IPS DF 4.7 (cell line): ENCODE results near the gene GATA6.

ENCODE experiments used
- DNase-seq: peaks from one replicate; pipeline ENCODE4 v3.0.0-alpha.2; 2013; ENCODE audit warnings: low spot score; ENCODE audit errors: extremely low read depth

Gene GATA6

DNA sequence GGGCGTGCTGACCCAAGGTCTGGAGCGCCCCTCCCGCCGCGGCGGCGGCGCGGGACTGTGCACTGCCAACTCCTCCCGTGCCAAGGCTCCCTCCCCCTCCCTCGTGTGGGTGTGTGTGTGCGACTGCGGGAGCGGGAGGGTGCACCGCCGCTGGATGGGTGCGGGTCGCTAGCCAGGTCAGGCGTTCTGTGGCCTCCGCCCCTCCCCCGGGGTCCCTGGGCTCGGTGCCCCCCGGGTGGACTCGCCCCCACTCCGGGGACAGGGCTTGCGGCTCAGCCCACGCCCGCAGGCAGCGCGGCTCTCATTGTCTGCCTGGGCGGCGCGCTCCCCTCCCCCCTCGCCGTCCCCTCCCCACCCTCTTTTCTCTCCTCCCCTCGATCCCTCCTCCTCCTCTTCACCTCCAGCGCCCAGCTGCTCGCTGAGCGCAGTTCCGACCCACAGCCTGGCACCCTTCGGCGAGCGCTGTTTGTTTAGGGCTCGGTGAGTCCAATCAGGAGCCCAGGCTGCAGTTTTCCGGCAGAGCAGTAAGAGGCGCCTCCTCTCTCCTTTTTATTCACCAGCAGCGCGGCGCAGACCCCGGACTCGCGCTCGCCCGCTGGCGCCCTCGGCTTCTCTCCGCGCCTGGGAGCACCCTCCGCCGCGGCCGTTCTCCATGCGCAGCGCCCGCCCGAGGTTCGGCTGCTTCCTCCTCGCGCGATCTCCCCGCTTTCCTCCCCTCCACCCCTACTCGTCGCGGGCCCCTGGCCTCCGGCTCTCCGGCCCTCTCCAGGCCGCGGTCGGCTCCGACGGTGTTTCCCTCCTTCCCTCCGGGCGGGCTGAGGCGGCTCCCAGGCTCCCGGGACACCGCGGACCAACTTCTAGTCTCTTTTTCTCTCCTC lies at the start of gene GATA6:
TSS of gene GATA6 (plus strand) at position 579 of the 878 bp plus-strand sequence. CDS start 1,556 bp downstream, outside the sequence.
- no peak for DNase-seq

DNA sequence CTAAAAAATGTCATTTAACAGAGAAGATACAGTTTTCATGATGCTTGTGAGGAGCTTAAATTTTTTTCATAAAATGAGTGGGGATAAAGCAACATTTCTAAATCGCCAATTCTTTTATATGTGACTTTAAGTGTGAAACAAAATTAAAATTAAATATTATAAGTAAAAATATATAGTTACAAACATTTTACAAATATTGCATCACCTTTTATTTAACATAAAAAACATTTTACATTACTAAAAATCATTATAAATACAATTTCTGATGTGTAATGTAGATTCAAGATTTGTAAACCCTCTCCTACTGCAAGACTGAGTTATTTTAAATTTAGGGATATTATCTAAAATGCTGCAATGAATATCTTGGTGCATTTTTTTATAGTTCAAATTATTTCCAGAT lies 44.4 kb upstream of the GATA6 start:
- no peak for DNase-seq

DNA sequence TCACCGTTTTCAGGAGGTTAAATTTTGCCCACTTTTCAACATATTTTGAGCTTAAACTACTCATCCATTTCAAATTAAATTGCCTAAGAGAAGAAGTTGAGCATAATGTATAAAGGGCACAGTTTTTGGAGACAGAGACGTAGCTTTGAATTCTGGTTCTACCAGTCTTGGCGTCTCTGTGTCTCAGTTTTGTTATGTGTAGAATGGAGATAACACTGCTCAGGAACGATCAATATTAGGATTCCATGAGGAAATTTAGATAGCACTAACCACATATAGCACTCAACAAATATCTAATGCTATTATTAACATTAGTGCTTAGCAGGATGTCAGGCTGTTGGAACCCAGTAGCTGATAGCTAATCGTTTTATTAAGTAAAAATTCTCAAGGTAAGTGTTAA lies 40.4 kb upstream of the GATA6 start:
- DNase-seq = no peak

DNA sequence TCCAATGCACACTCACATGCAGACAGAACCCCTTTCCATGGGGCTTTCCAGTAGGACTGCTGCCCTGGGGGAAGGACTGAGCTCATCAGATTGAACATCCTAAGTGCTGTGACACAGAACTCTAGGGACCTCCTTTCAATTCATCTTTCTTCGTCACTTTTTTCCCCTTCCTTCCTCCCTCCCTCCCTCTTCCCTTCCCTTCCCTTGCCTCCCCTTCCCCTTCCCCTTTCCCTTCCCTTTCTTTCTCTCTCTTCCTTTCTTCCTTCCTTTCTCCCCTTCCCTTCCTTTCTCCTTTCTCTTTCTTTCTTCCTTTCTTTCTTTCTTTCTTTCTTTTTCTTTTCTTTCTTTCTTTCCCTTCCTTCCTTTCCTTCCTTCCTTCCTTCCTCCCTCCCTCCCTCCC lies 39.6 kb upstream of the GATA6 start:
- no peak for DNase-seq

DNA sequence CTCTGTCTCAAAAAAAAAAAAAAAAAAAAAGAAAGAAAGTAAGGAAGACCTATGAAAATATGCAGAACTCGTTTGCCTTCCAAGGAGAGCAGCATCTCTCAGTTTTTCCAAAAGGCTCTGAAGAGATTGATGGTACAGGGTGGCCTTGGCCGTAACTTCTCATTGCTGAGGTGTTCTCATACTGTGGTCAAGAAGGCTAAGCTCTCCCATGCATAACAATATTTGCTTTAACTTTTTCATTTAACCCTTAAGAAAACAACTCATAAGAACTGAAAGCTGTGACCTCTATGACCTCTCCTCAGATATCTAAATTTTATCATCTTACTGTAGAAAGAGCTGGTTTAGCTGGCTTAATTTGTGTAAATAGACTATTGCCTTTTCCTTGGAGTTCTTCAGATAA lies 37.1 kb upstream of the GATA6 start:
- DNase-seq = no peak

DNA sequence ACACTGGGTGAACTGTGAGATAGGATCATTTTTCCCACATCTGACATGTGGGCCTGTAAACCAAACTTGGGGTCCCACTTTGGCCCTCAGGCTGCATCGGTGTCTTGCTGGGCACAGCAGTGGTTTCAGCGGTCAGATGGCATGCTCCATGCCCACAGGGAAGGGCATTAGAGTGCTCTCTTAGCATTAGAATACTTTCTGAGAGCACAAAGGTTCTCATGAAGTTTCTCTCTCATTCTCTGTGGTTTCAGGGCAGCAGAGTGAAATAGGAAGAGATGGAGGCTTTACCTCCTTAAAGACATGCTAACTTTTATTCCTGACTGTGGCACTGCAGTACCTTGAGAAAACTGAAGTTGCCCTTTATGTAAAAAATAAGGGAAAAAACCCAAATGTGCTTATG lies 36.6 kb upstream of the GATA6 start:
- no peak for DNase-seq

DNA sequence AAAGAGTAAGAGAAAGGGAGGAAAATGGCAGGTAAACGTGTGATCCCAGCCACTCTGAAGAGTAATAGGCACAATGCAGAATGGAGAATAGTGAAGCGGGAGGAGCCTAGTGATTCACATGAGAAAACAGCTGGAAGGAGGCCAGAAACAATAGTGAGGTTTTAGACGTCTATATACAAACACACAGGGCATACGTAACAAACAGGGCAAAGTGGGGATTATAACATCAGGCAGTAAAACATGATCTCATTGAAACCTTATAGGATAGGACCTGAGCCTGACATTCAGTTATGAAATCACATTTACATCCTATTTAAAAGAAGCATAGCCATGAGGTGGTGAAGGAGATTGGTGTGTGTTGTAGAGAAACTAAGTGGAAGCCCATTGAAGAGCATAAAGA lies 33.0 kb upstream of the GATA6 start:
- no peak for DNase-seq

DNA sequence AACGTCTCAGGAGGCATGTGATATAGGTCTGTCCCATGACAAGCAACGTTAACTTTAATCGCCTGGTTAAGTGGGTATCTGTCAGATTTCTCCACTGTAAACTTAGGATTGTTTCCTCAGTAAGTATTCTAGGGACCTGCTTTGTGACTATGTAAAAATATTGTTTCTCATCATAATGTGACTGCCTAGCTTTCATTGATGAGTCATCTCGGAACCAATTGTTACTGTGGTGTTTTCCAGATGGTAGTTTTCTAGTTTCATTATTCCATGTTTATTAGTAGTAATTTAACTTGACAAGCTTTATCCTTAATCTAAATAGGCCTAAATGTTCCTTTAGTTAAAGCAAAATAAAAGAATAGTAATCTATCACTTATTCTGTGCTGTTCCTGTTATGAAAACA lies 28.2 kb upstream of the GATA6 start:
- DNase-seq = no peak

DNA sequence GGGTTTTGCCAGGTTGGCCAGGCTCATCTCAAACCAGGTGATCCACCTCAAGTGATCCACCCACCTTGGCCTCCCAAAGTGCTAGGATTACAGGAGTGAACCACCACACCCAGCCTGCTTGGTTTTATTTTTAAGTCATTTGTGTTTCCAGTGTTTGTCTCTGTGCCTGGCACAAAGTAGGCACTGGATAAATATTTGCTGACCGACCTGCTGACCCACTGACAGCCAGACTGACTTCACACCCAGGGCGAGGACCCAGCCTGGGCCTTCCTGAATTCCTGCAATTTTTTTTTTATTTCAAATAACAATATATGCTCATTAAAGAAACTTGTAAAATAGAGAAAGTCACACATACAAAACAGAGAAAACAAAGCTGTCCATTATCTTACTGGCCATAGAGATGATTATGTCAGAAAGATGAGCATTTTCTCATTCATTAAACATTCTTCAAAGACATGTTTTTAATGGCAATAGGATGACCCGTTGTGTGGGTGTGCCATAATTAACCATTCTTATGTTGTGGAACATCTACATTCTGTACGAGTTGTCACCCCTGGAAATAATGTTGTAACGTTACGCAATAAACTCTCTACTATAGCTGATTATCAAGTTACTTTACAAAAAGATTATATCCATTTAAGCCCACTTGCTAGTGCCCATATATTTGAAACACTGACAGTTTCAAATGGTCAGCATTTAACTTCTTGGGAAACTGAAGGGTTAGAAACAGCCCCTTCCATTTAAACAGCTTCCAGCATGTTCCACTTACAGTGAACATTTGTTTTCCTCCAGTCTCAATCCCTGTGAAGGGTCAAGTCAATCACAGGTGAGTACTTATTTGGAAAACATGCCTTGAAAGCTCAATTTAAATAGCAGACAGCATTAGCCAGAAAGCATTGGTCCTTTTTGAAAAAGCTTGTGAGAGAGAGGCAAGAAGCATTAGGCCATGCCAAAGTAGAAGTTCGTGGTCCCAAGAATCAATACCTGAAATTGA lies 25.7 kb upstream of the GATA6 start:
- DNase-seq = no peak

DNA sequence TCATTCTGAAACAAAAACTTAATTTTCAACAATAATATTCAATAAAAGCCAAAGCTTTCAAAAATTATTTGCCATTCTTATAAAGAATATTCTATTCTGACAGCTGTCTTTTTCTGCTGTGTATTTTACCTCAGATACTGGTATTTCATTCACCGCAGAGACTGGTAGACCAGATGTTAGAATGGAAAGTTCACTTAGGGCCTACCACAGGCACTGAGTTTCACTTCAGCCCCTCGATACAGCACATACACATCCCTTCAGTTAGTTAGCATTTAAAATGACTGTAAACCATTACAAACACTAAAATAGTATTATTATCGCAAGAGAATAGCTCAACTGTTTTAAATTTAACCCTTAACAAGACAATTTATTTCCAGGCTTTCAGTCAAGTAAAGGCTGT lies 24.2 kb upstream of the GATA6 start:
- DNase-seq = no peak

DNA sequence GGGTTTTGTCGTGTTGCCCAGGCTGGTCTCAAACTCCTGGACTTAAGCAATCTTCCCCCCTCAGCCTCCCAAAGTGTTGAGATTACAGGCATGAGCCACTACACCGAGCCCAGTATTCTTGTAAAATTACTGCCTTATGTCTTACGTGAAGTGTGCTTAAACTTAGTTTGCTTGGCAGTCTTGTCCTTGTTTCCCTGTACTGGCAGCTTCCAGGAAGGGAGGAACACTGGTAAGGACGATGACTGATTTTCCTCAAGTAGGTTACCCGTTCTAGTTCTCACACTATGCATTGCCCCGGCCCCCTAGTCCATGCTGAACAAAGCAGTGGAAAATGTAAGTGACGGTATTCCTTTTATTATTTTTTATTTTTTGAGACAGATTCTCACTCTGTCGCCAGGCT lies 19.7 kb upstream of the GATA6 start:
- DNase-seq = no peak

DNA sequence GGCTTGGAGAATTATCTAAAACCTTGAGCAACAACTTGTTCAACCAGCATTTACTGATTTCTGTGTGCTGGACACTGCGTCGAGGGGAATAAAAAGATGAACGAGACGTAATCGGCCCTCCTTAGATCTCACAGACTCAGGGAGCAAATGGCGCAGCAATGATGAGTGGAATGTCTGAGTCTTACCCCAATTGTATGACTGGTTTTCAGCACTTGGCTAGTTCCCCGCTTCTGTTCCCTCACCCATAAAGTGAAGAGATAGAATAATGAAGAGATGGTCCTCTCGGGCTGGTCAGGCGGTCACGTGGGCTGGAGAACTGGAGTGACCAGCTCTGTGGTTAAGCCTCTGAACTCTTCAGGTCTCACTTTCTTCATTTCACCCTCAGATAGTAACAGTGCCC lies 17.3 kb upstream of the GATA6 start:
- no peak for DNase-seq

DNA sequence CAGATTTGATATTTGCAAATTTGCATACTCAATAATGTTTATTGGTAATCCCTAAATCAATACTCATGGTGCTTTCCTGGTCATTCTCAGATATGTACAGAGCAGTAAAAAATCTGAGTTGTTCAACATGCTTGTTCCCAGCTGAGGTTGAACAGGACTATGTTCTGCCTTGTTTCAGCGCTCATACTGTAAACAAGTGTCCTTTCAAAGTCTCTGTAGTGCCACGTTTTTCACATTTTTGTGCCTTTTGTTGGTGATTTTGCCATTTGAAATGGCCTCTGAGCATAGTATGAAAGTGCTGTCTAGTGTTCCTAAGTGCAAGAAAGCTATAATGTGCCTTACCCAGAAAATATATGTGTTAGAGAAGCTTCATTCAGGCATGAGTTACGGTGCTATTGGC lies 16.0 kb upstream of the GATA6 start:
- no peak for DNase-seq

DNA sequence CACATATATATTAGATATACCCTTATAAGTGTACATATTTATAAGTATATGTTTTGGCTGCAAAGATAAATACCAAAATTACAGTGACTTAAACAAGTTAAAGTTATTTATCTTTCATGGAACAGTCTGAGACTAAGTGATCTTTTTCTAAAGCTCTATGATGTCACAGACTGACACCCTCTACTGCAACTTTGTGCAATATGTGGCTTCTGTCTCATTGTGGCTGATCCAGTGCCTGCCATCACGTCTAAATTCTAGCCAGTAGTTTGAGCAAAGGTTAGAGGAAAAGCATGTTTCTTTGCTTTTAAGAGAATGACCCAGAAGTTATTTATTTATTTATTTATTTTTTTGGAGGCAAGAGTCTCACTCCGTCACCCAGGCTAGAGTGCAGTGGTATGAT lies 13.8 kb upstream of the GATA6 start:
- DNase-seq = no peak

DNA sequence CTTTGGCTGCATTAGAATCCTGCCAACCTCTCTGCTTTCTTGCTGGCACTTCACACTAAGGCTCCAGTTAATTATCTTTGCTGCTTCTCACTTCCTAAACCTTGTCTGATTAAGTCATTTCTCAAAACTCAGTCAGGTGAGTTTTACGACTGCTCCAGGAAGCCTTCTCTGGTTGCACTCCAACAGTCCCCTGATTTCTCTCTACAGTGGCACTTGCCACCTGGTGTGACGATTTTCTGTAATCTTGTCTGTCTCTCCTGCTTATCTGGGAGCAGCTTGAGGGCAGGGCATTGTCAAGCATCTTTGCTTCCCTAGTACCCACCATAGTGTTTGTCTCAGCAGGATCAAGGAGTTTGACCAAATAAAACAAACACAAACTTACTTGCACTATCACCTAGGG lies 10.4 kb upstream of the GATA6 start:
- DNase-seq = no peak

DNA sequence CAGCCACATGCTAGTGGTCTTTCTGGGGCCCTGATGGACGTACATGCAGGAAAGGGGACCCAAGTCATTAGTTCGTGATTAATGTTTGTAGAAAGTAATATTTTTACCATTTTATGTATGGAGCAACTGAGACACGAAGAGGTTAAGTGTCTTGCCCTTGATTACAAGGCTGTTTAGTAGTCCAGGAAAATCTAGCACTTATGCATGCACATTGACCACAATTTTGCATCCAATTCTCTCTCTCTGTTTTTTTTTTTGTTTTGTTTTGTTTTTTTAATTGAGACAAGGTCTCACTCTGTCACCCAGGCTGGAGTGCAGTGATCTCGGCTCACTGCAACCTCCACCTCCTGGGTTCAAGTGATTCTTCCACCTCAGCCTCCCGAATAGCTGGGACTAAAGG lies 8.3 kb upstream of the GATA6 start:
- DNase-seq = no peak

DNA sequence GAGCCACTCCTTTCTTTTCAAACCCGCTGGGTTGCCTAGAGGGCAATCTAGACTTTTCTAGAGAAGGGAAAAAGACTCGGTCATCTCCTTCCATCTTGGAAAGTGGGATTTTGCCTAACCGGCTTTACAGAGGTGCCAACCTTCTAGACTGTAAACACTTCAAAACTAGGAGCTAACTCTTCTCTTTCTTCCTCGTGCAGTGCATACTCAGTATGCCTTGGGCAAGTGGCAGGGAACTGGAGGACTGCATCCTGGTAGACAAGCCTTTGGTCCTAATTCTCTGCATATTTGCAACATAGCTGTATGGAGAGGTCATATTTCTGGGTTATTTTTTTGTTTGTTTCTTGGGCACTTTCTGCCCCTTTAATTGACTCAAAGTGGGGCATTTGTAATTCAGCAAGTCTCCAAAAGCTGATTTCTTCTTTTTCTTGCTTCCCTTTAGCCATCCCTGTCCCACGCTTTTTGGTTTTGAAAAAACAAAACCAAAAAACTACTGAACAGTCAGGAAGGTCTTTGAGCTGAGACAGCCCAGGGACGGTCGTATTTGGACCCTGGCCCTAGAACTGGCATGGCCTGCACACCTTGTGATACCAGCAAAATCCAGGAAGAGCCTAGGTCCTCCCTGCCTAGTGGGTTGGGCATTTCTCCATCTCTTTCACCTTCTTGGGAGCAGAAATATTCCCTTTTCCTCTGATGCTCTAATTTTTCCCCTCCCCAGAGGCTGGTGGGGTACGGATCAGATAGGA lies 5.8 kb upstream of the GATA6 start:
- no peak for DNase-seq

DNA sequence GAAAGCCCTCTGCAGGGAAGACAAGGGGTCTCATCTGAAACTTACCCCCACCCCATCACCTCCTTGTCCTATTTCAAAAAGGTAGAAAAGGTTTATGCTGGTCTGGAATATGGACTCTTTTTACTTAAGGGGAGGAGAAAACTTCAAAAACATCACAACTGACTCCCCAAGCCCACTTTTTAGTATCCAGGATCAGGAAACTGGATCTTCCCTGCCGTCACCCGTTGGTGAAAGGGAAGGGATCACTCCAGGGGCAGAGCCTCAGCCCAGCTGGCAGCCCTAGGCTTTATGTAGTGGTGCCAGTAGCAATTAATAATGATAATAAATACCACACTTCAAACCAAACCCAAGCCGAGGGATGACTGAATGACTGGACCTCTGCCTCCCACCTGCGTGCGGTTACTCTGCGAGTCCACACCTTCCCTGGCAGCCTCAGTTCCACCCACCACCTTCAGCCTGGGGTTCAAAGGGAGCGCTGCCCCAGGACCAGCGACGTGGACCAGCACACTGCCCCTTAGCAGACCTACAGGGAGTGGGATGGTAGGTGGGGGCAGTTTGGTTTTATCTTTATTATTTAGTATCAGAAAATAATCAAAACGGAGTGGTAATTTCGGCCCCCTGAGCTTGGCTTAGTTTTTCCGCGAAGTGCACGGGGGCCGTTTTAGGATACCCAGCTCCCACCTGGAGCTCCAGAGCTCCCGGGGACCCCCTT lies 4.9 kb upstream of the GATA6 start:
- no peak for DNase-seq

DNA sequence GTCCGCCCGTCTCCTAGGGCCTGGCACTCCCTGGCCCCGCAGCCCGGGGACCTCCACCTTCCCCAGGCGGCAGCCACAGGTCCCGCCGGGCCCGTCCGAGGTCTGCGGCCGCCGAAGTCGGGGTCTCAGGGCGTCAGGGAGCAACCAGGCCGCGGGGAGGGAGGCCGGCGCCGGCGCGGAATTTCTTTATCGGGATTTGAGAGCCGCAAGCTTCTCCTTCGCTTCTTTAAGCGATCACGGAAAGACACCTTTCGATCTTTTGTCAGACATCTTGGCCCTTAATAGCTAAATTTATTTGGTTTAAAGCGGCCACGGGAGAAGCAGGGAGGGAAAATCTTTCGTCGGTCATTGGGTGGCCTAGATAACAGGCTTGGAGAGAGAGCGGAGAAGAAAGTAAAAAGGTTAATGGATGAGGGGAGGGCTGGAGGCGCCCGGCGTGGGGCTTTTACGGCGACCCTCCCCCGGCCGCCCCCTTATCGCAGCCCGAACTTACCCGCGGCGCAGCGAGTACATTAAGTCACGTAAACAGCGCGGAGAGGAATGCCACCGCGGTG lies 4.3 kb upstream of the GATA6 start:
- DNase-seq = no peak

DNA sequence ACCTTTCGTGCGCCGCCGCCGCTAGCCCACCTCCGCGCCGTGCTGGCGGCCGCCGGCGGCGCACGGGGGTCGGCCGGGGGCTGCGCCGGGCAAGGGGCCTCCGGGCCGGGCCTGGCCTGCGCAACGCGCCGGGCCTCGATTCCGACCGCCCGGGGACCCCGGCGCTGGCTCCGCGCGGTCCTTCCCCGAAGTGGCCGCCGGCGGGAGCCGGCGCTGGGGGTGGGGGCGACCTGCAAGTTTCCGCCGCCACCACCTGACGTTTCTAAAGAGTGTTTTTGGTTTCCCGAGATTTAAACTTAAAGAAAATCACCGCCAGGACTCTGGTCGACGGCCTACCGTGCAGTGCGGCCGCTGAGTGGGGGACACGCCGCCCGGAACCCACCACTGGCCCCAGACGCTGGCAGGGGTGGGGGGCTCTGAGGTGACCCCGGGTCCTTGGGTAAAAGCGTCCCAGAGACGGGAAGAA lies 3.8 kb upstream of the GATA6 start:
- DNase-seq = no peak
